GM12875 (cell line): ENCODE data around the gene SHC4.

Experiments used
- H3K4me3 ChIP-seq: one replicate; pipeline ENCODE4 v1.5.1; 2011; ENCODE audit warnings: low read depth, low read length, control low read depth
- TF ChIP-seq, protein P1 (sequence below): IDR thresholded peaks from 2 replicates; pipeline ENCODE4 v1.5.1; 2011; ENCODE audit warnings: low read depth, mild to moderate bottlenecking, control low read depth, inconsistent platforms, low read length, moderate library complexity, borderline replicate concordance; ENCODE audit not compliant: insufficient read depth

SHC4 gene

DNA sequence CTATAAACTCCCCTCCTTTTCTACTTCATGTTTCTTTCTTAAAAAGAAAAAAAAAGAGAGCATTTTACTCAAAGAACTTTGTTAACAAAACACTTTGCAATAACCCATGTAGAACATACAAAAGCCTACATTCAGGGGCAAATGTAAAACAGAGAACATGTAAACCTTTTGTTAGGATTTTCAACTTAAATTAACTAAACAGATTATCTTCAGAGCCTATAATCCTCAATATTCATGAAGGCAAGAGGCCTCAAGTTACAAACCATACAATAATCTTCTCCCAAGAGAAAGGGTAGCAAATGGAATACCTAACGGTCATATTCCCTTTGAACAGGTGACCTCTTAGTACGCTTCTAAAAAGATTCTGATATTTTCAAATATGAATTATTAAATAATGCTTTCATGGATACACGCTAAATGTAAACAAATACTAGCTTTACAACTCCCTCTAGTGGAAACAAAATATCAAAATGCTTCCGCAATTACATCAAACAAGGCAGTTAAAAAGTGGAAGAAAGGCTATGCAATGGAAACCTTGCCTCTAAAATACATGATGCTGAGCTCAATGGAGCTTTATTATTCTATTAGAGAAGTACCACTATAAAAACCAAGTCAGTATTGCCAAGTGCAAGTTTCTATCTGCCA is 162.8 kb downstream of the SHC4 start:
- TF ChIP-seq, protein P1, sequence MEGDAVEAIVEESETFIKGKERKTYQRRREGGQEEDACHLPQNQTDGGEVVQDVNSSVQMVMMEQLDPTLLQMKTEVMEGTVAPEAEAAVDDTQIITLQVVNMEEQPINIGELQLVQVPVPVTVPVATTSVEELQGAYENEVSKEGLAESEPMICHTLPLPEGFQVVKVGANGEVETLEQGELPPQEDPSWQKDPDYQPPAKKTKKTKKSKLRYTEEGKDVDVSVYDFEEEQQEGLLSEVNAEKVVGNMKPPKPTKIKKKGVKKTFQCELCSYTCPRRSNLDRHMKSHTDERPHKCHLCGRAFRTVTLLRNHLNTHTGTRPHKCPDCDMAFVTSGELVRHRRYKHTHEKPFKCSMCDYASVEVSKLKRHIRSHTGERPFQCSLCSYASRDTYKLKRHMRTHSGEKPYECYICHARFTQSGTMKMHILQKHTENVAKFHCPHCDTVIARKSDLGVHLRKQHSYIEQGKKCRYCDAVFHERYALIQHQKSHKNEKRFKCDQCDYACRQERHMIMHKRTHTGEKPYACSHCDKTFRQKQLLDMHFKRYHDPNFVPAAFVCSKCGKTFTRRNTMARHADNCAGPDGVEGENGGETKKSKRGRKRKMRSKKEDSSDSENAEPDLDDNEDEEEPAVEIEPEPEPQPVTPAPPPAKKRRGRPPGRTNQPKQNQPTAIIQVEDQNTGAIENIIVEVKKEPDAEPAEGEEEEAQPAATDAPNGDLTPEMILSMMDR: no peak
- H3K4me3 ChIP-seq: no peak overlapping the region

DNA sequence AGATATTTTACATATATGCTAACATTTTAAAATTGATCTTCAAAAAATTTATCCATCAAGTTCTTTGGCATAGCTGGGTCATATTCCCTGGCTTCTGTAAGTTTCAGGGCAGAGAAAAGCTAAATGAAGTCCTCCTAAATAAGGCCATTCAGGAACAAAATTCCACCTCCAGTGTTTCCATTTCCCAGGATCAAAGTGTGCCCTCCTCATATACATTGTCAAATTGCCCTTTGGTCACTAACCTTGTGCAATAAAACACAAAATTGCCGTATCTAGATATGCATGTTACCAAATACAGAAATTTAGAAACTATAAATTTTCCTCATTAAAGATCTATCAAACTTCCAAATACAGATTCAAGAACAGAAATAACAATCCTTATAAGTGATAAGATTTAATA is 163.5 kb downstream of the SHC4 start:
- no peak overlapping the region for H3K4me3 ChIP-seq
- TF ChIP-seq, protein P1: no peak

DNA sequence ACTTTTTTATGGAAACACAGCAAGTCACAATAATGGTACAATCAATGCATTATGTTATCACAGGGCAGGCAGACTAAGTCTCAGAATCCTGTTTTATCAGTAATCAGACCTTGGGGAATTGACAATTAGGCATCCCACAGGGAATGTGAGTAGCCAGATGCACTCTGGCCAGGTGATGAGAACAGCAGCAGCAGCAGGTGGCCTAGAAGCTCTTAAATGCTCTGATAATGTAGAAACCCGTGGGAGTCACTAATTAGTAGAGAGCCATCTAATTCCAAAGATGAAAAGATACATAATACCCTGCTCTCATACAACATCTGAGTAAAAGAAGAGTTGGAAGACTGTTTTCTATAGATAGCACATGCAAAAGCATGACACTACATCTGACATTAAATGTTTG is 165.4 kb downstream of the SHC4 start:
- H3K4me3 ChIP-seq: no peak overlapping the region
- TF ChIP-seq, protein P1: no peak

DNA sequence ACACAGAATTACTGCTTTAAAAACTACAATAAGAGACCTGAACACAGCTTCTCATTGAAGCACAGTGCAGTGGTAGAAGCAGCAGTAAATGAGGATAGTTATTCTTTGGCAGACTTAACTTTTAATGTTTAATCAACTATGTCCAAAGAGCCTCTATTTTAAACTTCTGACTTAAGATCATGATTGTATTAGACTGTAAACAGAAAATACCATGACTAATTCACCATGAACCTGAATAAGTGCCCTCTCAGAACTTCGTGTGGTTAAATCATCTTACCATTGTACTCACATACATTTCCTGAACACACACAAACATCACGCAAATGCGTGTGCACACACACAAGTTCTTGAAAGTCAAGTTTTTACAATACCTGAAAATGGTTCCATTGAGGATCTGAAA is 166.8 kb downstream of the SHC4 start:
- TF ChIP-seq, protein P1: no peak

DNA sequence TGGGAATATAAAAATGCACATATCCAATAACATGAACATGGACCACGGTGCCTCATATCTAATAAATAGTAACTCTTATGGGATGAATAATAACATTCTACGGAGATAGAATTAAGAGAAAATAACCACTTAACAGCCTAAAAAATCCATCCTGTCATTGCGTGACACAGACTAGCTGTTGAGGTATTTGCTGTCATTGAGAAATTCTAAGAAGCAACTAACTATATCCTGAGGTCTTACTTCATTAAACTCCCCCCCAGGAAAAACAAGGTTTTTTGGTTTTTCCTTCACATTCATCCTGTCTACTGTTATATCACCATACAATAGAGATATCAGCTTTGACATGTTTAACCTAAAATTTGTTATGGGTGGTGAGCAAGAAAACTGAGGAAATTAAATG is 167.2 kb downstream of the SHC4 start:
- TF ChIP-seq, protein P1: no peak
- no peak overlapping the region for H3K4me3 ChIP-seq

More for the DNA sequence above, 166.8 kb downstream of the SHC4 start:
- no peak overlapping the region for H3K4me3 ChIP-seq

DNA sequence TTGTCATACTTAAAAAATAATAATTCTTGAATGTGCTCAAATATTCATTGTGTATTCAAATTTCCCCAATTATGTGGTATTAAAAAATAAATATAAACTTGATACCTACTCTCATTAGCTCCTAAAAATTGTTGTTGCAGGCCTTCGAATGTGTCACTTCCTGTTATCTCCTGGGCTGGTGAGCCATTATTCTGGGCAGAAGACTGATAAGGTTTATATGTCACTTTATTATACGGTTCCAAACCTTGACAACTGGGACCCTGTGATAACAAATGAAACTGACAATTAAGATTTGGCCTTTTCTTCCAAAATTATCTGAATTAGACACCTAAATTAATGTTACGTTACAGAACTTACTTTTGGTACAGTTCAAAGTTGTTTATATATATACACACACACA is 167.8 kb downstream of the SHC4 start:
- TF ChIP-seq, protein P1: no peak
- H3K4me3 ChIP-seq: no peak overlapping the region

DNA sequence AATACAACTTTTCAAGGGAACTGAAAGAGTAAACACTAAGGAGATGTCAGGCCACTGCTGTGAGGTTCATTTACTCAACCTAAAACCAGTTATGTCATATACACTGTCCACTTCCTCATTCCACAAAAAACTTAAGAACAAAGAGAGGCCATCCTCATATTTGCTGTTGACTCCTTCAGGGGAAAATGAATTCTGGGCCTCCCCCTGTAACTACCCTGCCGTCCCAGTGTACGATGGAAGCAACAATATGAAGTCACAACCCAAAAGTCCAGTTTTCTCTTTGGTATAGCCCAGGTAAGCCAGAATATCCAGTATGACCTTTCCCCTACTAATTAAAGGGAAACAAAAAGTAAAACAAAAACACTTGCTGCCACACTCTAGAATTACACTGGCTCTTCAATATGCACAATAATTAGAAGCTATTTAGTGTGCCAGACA is 169.0 kb downstream of the SHC4 start:
- TF ChIP-seq, protein P1: no peak
- H3K4me3 ChIP-seq: no peak overlapping the region
